HepG2 (cell line): ENCODE data around the gene SLC16A2. TPM values are rescaled to one million over a fixed set of nuclear protein-coding genes. Genes with fewer than 3 reads are reported as not detected.
A peak's percentile ranks its signal among the peaks of the same experiment; 100 is the strongest.

Experiments used
- ATAC-seq: fragments of 200-7000 bp; cut with Tn5 transposase; 3 replicates; pipeline ENCODE4 v1.9.1; 2020; ENCODE audit warnings: mild to moderate bottlenecking, moderate library complexity
- BruUV-seq: library from RNA; stranded (reverse); fragments of 400-500 nt; replicated peaks from 2 replicates; lab custom pipeline; 2021; lab: Mats Ljungman, UMichigan
- CTCF ChIA-PET: fragments of 300-600 bp; formaldehyde crosslinking; extraction: SDS; loops from one replicate; lab custom pipeline; 2021; ENCODE audit warnings: low total read pairs, inconsistent platforms, low intra/inter-chr PET ratio; lab: Yijun Ruan, JAX
- POLR2A ChIA-PET: fragments of 350-600 bp; sonication (Branson Sonifier 250); formaldehyde crosslinking; loops from one replicate; lab custom pipeline; 2020; ENCODE audit warnings: antibody characterized with exemption, inconsistent platforms; lab: Yijun Ruan, JAX
- DNase-seq: peaks from one replicate; pipeline ENCODE4 v3.0.0-alpha.2; 2015; ENCODE audit warnings: low spot score
- FAIRE-seq: peaks from 3 replicates; lab custom pipeline; 2011; peaks lifted over from hg19 to GRCh38; lab: Jason Lieb, UNC
- H2AFZ ChIP-seq: one replicate; pipeline ENCODE4 v1.6.1; 2011; ENCODE audit warnings: low read length, inconsistent platforms
- H3K27ac ChIP-seq: fragments of 300-600 bp; 3 replicates; pipeline ENCODE4 v1.8.0; 2011; ENCODE audit warnings: mixed run types, mild to moderate bottlenecking, mixed read lengths, low read length, inconsistent platforms; ENCODE audit not compliant: insufficient read depth; ENCODE audit errors: extremely low read length
- H3K27me3 ChIP-seq, 2 experiments: fragments of 200-600 bp in 1 of 2; 2 replicates in 1 of 2; 3 replicates in 1 of 2; pipeline versions ENCODE4 v1.6.0 to v1.8.0; 2011; ENCODE audit warnings: low read length in 2 of 2, mild to moderate bottlenecking in 2 of 2, moderate library complexity in 2 of 2, inconsistent platforms in 1 of 2; ENCODE audit not compliant: insufficient read depth in 2 of 2, control insufficient read depth in 1 of 2
- H3K36me3 ChIP-seq, 2 experiments: fragments of 200-600 bp in 1 of 2; replicated peaks in 1 of 2; 2 replicates in 1 of 2; 3 replicates in 1 of 2; pipeline versions ENCODE4 v1.5.1 to v1.8.0; 2011; ENCODE audit warnings: low read length in 2 of 2, inconsistent platforms in 1 of 2; ENCODE audit not compliant: insufficient read depth in 2 of 2, control insufficient read depth in 1 of 2
- H3K4me1 ChIP-seq: 2 replicates; pipeline ENCODE4 v1.5.1; 2012; ENCODE audit warnings: low read length, inconsistent platforms; ENCODE audit not compliant: insufficient read depth
- H3K4me2 ChIP-seq: 2 replicates; pipeline ENCODE4 v1.6.0; 2011; ENCODE audit warnings: low read depth, low read length, inconsistent platforms
- H3K4me3 ChIP-seq, 3 experiments: fragments of 200-600 bp in 1 of 3; sonication (generic), shearing (Covaris generic) in 1 of 3; replicated peaks in 1 of 3; 2 replicates each; pipeline ENCODE4 v1.5.1; 2011 to 2016; ENCODE audit warnings: low read length in 3 of 3, inconsistent platforms in 2 of 3, low read depth in 2 of 3, mild to moderate bottlenecking in 2 of 3, control low read depth in 1 of 3, mixed read lengths in 1 of 3; ENCODE audit not compliant: insufficient read depth in 1 of 3
- H3K79me2 ChIP-seq: one replicate; pipeline ENCODE4 v1.6.1; 2011; ENCODE audit warnings: low read length, inconsistent platforms; ENCODE audit not compliant: insufficient read depth
- H3K9ac ChIP-seq: 2 replicates; pipeline ENCODE4 v1.6.0; 2011; ENCODE audit warnings: mild to moderate bottlenecking, low read depth, low read length, inconsistent platforms; ENCODE audit not compliant: insufficient read depth
- H3K9me3 ChIP-seq: 2 replicates; pipeline ENCODE4 v1.5.1; 2012; ENCODE audit warnings: mild to moderate bottlenecking, low read length
- H4K20me1 ChIP-seq: 2 replicates; pipeline ENCODE4 v1.6.0; 2011; ENCODE audit warnings: inconsistent platforms, mild to moderate bottlenecking, low read length, moderate library complexity; ENCODE audit not compliant: insufficient read depth
- ATAD3A ChIP-seq: sonication (generic); formaldehyde crosslinking; IDR thresholded peaks from 2 replicates; pipeline ENCODE4 v1.4.0; 2020; ENCODE audit warnings: missing genetic modification reagents
- GFI1 ChIP-seq: sonication (generic); formaldehyde crosslinking; IDR thresholded peaks from 2 replicates; pipeline ENCODE4 v1.5.0; 2020; ENCODE audit warnings: missing genetic modification reagents, mild to moderate bottlenecking, borderline replicate concordance
- LCORL ChIP-seq, 2 experiments: fragments of 450-650 bp in 1 of 2; sonication (generic) in 1 of 2; formaldehyde crosslinking in 1 of 2; IDR thresholded peaks; 2 replicates each; pipeline versions ENCODE4 v1.5.0 to v1.6.1; 2017 to 2020; ENCODE audit warnings: antibody characterized with exemption in 1 of 2, missing genetic modification reagents in 1 of 2
- PRMT3 ChIP-seq: sonication (generic); formaldehyde crosslinking; IDR thresholded peaks from 2 replicates; pipeline ENCODE4 v1.8.1; 2022; ENCODE audit warnings: low read depth, mild to moderate bottlenecking, moderate library complexity, missing genetic modification reagents, borderline replicate concordance
- ZFP90 ChIP-seq: sonication (generic); formaldehyde crosslinking; IDR thresholded peaks from 2 replicates; pipeline ENCODE4 v1.8.0; 2022; ENCODE audit warnings: missing genetic modification reagents, mild to moderate bottlenecking, inconsistent platforms, borderline replicate concordance
- ZNF414 ChIP-seq: sonication (generic); formaldehyde crosslinking; IDR thresholded peaks from 2 replicates; pipeline ENCODE4 v1.5.0; 2020; ENCODE audit warnings: missing genetic modification reagents
- ZNF530 ChIP-seq: sonication (generic); formaldehyde crosslinking; IDR thresholded peaks from 2 replicates; pipeline ENCODE4 v1.5.0; 2020; ENCODE audit warnings: low read depth, mild to moderate bottlenecking, missing genetic modification reagents
- ZNF557 ChIP-seq: sonication (generic); formaldehyde crosslinking; IDR thresholded peaks from 2 replicates; pipeline ENCODE4 v1.4.0; 2020; ENCODE audit warnings: missing genetic modification reagents
- WGBS: methylation state at CpG from one replicate; pipeline ENCODE4 v1.1.6; 2017; ENCODE audit warnings: low lambda C conversion rate; 5-methylcytosine and 5-hydroxymethylcytosine counted together
- in situ Hi-C: cut with HindIII; loops from 2 replicates; pipeline ENCODE4 v1.10.0; 2017; ENCODE audit warnings: low pct_unique_long_range_greater_than_20kb; ENCODE audit not compliant: extremely low pct_ligation_motif_present
- intact Hi-C: fragments of 100-400 bp; cut with micrococcal nuclease; formaldehyde crosslinking; loops from one replicate; pipeline ENCODE4 v1.10.0; 2022; ENCODE audit not compliant: unreplicated experiment
- polyA plus RNA-seq, 8 experiments: library from polyadenylated mRNA; depleted of rRNA in 3 of 8; stranded (reverse) in 7 of 8; unstranded in 1 of 8; fragments of >200 nt; fragmentation: Illumina TruSeq in 4 of 8; extraction: Trizol in 4 of 8; gene quantifications; 2 replicates each; pipeline versions ENCODE4 v1.2.1 to v1.2.3, GENCODE V29; 2011 to 2016; ENCODE audit warnings: low read depth in 4 of 8, missing spikeins in 1 of 8, mixed read lengths in 1 of 8; ENCODE audit not compliant: insufficient read depth in 1 of 8
- total RNA-seq, 5 experiments: library from RNA; depleted of rRNA; stranded (reverse); fragments of >200 nt; fragmentation: Illumina TruSeq; extraction: Trizol; gene quantifications; 2 replicates each; pipeline ENCODE4 v1.2.3, GENCODE V29; 2016; ENCODE audit warnings: low read depth in 1 of 5

Gene SLC16A2
- total and polyA plus RNA-seq, 2 of the 13 experiments (the other 11 are each of a cell fraction or from before 2014, with no cell fraction given) = 0.07 to 0.08 TPM

- H3K4me2 ChIP-seq = no peak overlapping the region
- POLR2A ChIA-PET = no interaction called here
- no peaks in the 10 kb centered on the region for H3K9me3 ChIP-seq
- H3K9ac ChIP-seq = no peak overlapping the region
- H2AFZ ChIP-seq = no peak overlapping the region
- ATAC-seq = no peak
- intact Hi-C loops (no loop called here), in situ Hi-C loops (no loop called here)
- H3K79me2 ChIP-seq = no peaks in the 10 kb centered on the region
- no peak for DNase-seq
- TF ChIP-seq ATAD3A = no peak
- no peak for TF ChIP-seq ZNF530 (CRISPR knock-in tag)
- TF ChIP-seq ZNF557 (CRISPR knock-in tag) = no peak
- TF ChIP-seq ZFP90 (CRISPR knock-in tag) = no peak
- no peak for TF ChIP-seq GFI1
- TF ChIP-seq PRMT3 (CRISPR knock-in tag) = no peak
- no peak overlapping the region for H3K27ac ChIP-seq
- CTCF ChIA-PET = no interaction called here
- no peaks in the 10 kb centered on the region for H3K36me3 ChIP-seq
- no TSS peak for BruUV-seq
- H3K4me1 ChIP-seq = no peaks in the 10 kb centered on the region
- no peaks in the 10 kb centered on the region for H3K27me3 ChIP-seq
- H4K20me1 ChIP-seq = no peaks in the 10 kb centered on the region
- 67% methylated on average over 3 of the region's 3 CpGs for WGBS
- no peak overlapping the region for H3K4me3 ChIP-seq
- no peak for FAIRE-seq
These were observed 90.4 kb downstream of the SLC16A2 start for GRCh38 chrX:74511704-74512103.

GRCh38 chrX:74514384-74514783 is 93.1 kb downstream of the SLC16A2 start:
- no peaks in the 10 kb centered on the region for H3K79me2 ChIP-seq
- no peak overlapping the region for H2AFZ ChIP-seq
- in situ Hi-C loops (no loop called here), intact Hi-C loops (no loop called here)
- no peaks in the 10 kb centered on the region for H3K4me1 ChIP-seq
- ATAC-seq (no peak), DNase-seq (peak; percentile 2), FAIRE-seq (no peak)
- H3K4me3 ChIP-seq = no peak overlapping the region
- BruUV-seq = no TSS peak
- TF ChIP-seq LCORL (IDR thresholded peaks at IDR 0.05) = peak; percentile 66; the same call in 1 of the 2 replicates
- TF ChIP-seq LCORL (CRISPR knock-in tag; IDR thresholded peaks at IDR 0.05) = no peak
- no peak for TF ChIP-seq ZNF414 (CRISPR knock-in tag)
- H3K4me2 ChIP-seq = no peak overlapping the region
- WGBS = no CpG with 5 or more reads among the region's 2 CpGs
- H3K27me3 ChIP-seq = no peaks in the 10 kb centered on the region
- CTCF ChIA-PET = no interaction called here
- no peaks in the 10 kb centered on the region for H3K36me3 ChIP-seq
- POLR2A ChIA-PET = no interaction called here
- H3K9ac ChIP-seq = no peak overlapping the region
- H3K27ac ChIP-seq = no peak overlapping the region
- H3K9me3 ChIP-seq = no peaks in the 10 kb centered on the region
- no peaks in the 10 kb centered on the region for H4K20me1 ChIP-seq
